HG02642 (cell line): ENCODE results near the gene ACTG2.

Experiments
- ATAC-seq: cut with Tn5 transposase; IDR thresholded peaks from one replicate; pipeline ENCODE4 v1.9.1; 2021; ENCODE audit warnings: mild to moderate bottlenecking; ENCODE audit not compliant: unreplicated experiment, poor library complexity

The ACTG2 gene

GRCh38 chr2:73962798-73963197, 70.0 kb downstream of the ACTG2 start:
- ATAC-seq, result no peak

GRCh38 chr2:73963385-73964120, 70.7 kb downstream of the ACTG2 start:
- ATAC-seq, result no peak

GRCh38 chr2:73964223-73964622, 71.4 kb downstream of the ACTG2 start:
- no peak for ATAC-seq

- ATAC-seq, result no peak
These were observed 72.2 kb downstream of the ACTG2 start for GRCh38 chr2:73965053-73965452.

GRCh38 chr2:73968357-73968937, 75.6 kb downstream of the ACTG2 start:
- ATAC-seq, result no peak

- ATAC-seq, result no peak
These were observed 76.5 kb downstream of the ACTG2 start for GRCh38 chr2:73969356-73969755.
